Sigmoid colon (tissue), 4 donors: Measurements from ENCODE around the gene RBP7.

ENCODE experiments used
- CTCF ChIP-seq, 4 experiments: fragments of 450-650 bp in 3 of 4; fragments of 200-600 bp in 1 of 4; IDR thresholded peaks; one replicate each; pipeline ENCODE4 v1.5.1; 2016 to 2019; ENCODE audit warnings: antibody characterized with exemption in 4 of 4, mild to moderate bottlenecking in 3 of 4, moderate library complexity in 2 of 4
- EP300 ChIP-seq, 4 donors: sonication (generic); formaldehyde crosslinking; IDR thresholded peaks; one replicate each; pipeline ENCODE4 v1.6.1; 2017; ENCODE audit warnings: antibody characterized with exemption in 4 of 4

GRCh38 chr1:10033359-10033845 lies 36.4 kb downstream of the RBP7 start:
- TF ChIP-seq CTCF (IDR thresholded peaks at IDR 0.05), result no peak
- TF ChIP-seq EP300 (IDR thresholded peaks at IDR 0.05), result no peak
